Activated CD8-positive, alpha-beta memory T cell treated with anti-CD3 and anti-CD28 coated beads, Interleukin-2, amount 50 U/mL, for 48 hours (primary cell): ENCODE results near the gene STAC2.

Source experiments
- DNase-seq: peaks from one replicate; pipeline ENCODE4 v3.0.0-alpha.2; 2020

The STAC2 gene

GRCh38 chr17:39209317-39210092, 16.2 kb downstream of the STAC2 start:
- DNase-seq: peak; percentile 86

GRCh38 chr17:39208893-39209292, 16.9 kb downstream of the STAC2 start:
- DNase-seq: no peak

- no peak for DNase-seq
These were observed 17.6 kb downstream of the STAC2 start for GRCh38 chr17:39208136-39208535.

- no peak for DNase-seq
These were observed 20.6 kb downstream of the STAC2 start for GRCh38 chr17:39205112-39205526.

- no peak for DNase-seq
These were observed 21.5 kb downstream of the STAC2 start for GRCh38 chr17:39204245-39204644.

GRCh38 chr17:39200957-39201510, 24.7 kb downstream of the STAC2 start:
- no peak for DNase-seq

- DNase-seq: peak; percentile 90
These were observed 25.5 kb downstream of the STAC2 start, which contains the start of gene RPL19 for GRCh38 chr17:39200070-39200879. RPL19 (plus strand) TSS chr17:39200283; CDS start chr17:39200345, 62 bp downstream.

GRCh38 chr17:39199820-39200069, 26.0 kb downstream of the STAC2 start:
- DNase-seq: peak; percentile 90

GRCh38 chr17:39198186-39198566, 27.6 kb downstream of the STAC2 start:
- no peak for DNase-seq

GRCh38 chr17:39197380-39198185, 28.2 kb downstream of the STAC2 start, which contains the start of gene CACNB1:
CACNB1 (minus strand) TSS chr17:39197669; CDS start chr17:39197495, 174 bp downstream.
- DNase-seq: peak; percentile 85

GRCh38 chr17:39196808-39197291, 28.9 kb downstream of the STAC2 start:
- no peak for DNase-seq

GRCh38 chr17:39196241-39196807, 29.4 kb downstream of the STAC2 start:
- no peak for DNase-seq

GRCh38 chr17:39195568-39196160, 30.1 kb downstream of the STAC2 start:
- DNase-seq: no peak

GRCh38 chr17:39194985-39195524, 30.7 kb downstream of the STAC2 start:
- no peak for DNase-seq

GRCh38 chr17:39194089-39194984, 31.4 kb downstream of the STAC2 start:
- DNase-seq: no peak

- DNase-seq: no peak
These were observed 32.4 kb downstream of the STAC2 start for GRCh38 chr17:39193346-39193745.

GRCh38 chr17:39192901-39193300, 32.8 kb downstream of the STAC2 start:
- DNase-seq: no peak

- DNase-seq: no peak
These were observed 33.8 kb downstream of the STAC2 start for GRCh38 chr17:39191750-39192510.

- no peak for DNase-seq
These were observed 38.5 kb downstream of the STAC2 start for GRCh38 chr17:39187152-39187830.
